Gastroesophageal sphincter (tissue), 3 donors: Measurements from ENCODE around the gene TNFSF12.

Experiments
- CTCF ChIP-seq, 4 experiments: fragments of 200-600 bp in 2 of 4; fragments of 450-650 bp in 2 of 4; sonication (generic) in 1 of 4; IDR thresholded peaks; one replicate each; pipeline ENCODE4 v1.5.1; 2017 to 2019; ENCODE audit warnings: antibody characterized with exemption in 4 of 4, mild to moderate bottlenecking in 2 of 4, moderate library complexity in 2 of 4
- EP300 ChIP-seq: sonication (generic); formaldehyde crosslinking; IDR thresholded peaks from one replicate; pipeline ENCODE4 v1.6.1; 2017; ENCODE audit warnings: antibody characterized with exemption, mild to moderate bottlenecking
- POLR2A ChIP-seq, 2 donors: fragments of 450-650 bp; IDR thresholded peaks; one replicate each; pipeline ENCODE4 v1.6.1; 2017; ENCODE audit warnings: antibody characterized with exemption in 2 of 2, mild to moderate bottlenecking in 2 of 2, moderate library complexity in 1 of 2
- POLR2AphosphoS5 ChIP-seq: sonication (generic); formaldehyde crosslinking; IDR thresholded peaks from one replicate; pipeline ENCODE4 v1.6.1; 2017; ENCODE audit warnings: antibody characterized with exemption

GRCh38 chr17:7501729-7502128 lies 47.1 kb upstream of the TNFSF12 start:
- TF ChIP-seq EP300 (no peak), POLR2A (IDR thresholded peaks at IDR 0.05) (no peak), POLR2AphosphoS5 (no peak), CTCF (IDR thresholded peaks at IDR 0.05) (no peak)
